ENCODE measurements around the gene CSNK1E.

DNA sequence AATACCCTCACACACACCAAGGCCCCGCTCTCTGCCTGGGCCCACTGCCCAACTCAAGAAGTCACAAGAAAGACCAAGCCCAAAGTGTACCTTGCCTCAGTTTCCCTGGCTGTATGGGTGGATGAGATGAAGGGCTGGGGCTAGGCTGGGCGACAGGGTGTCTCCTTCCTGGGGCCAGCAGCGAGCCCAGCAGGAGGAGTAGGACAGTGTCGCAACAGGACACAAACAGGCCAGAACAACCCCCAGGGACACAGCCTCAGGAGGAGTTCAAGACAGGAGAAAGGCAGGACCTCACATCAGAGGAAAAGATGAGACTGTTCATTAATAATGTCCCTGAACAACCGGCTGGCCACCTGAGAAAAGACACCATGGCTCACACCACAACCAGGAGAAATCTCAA, 13.3 kb downstream of the CSNK1E start:
- TF ChIP-seq, protein P1, sequence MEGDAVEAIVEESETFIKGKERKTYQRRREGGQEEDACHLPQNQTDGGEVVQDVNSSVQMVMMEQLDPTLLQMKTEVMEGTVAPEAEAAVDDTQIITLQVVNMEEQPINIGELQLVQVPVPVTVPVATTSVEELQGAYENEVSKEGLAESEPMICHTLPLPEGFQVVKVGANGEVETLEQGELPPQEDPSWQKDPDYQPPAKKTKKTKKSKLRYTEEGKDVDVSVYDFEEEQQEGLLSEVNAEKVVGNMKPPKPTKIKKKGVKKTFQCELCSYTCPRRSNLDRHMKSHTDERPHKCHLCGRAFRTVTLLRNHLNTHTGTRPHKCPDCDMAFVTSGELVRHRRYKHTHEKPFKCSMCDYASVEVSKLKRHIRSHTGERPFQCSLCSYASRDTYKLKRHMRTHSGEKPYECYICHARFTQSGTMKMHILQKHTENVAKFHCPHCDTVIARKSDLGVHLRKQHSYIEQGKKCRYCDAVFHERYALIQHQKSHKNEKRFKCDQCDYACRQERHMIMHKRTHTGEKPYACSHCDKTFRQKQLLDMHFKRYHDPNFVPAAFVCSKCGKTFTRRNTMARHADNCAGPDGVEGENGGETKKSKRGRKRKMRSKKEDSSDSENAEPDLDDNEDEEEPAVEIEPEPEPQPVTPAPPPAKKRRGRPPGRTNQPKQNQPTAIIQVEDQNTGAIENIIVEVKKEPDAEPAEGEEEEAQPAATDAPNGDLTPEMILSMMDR (IDR thresholded peaks at IDR 0.05): no peak
- TF ChIP-seq POLR2AphosphoS5 (IDR thresholded peaks at IDR 0.05) (no peak), EP300 (IDR thresholded peaks at IDR 0.05) (no peak)

All from esophagus muscularis mucosa (tissue), 4 donors.